IMR-90 (cell line): ENCODE data around the gene UVSSA. TPM values are rescaled to one million over a fixed set of nuclear protein-coding genes. Genes with fewer than 3 reads are reported as not detected.

ENCODE experiments used
- ATAC-seq: fragments of 200-7000 bp; cut with Tn5 transposase; 2 replicates; pipeline ENCODE4 v1.9.1; 2020; ENCODE audit warnings: low read depth, mild to moderate bottlenecking, moderate library complexity
- BruUV-seq: library from RNA; stranded (reverse); fragments of 400-500 nt; replicated peaks from 2 replicates; lab custom pipeline; 2021; lab: Mats Ljungman, UMichigan
- CTCF ChIA-PET: fragments of 300-600 bp; formaldehyde crosslinking; extraction: SDS; loops from one replicate; lab custom pipeline; 2021; ENCODE audit warnings: antibody characterized with exemption; lab: Yijun Ruan, JAX
- POLR2A ChIA-PET: fragments of 300-600 bp; sonication (Branson Sonifier 250); formaldehyde crosslinking; loops from one replicate; lab custom pipeline; 2022; ENCODE audit warnings: antibody characterized with exemption; ENCODE audit not compliant: unreplicated experiment; lab: Charles Lee
- DNase-seq: peaks from one replicate; pipeline ENCODE4 v3.0.0; 2013
- H2AFZ ChIP-seq: replicated peaks from 2 replicates; pipeline ENCODE3; 2013; ENCODE audit warnings: low read length, mild to moderate bottlenecking; ENCODE audit not compliant: poor library complexity
- H2AK5ac ChIP-seq: 2 replicates; pipeline ENCODE4 v1.6.1; 2013; ENCODE audit warnings: low read depth, low read length, inconsistent platforms
- H2AK9ac ChIP-seq: replicated peaks from 2 replicates; pipeline ENCODE3; 2013; ENCODE audit warnings: mild to moderate bottlenecking, low read depth, low read length, moderate library complexity; ENCODE audit not compliant: poor library complexity
- H2BK120ac ChIP-seq: 2 replicates; pipeline ENCODE4 v1.6.1; 2013; ENCODE audit warnings: low read depth, low read length, inconsistent platforms
- H2BK15ac ChIP-seq: 3 replicates; pipeline ENCODE4 v1.6.1; 2013; ENCODE audit warnings: low read depth, low read length, inconsistent platforms
- H2BK20ac ChIP-seq: 2 replicates; pipeline ENCODE4 v1.6.1; 2013; ENCODE audit warnings: low read depth, mild to moderate bottlenecking, inconsistent platforms, low read length, moderate library complexity
- H2BK5ac ChIP-seq: 2 replicates; pipeline ENCODE4 v1.6.1; 2013; ENCODE audit warnings: mild to moderate bottlenecking, low read depth, low read length, inconsistent platforms; ENCODE audit not compliant: poor library complexity, severe bottlenecking
- H3K14ac ChIP-seq: replicated peaks from 2 replicates; pipeline ENCODE4 v1.6.1; 2013; ENCODE audit warnings: low read depth, low read length, inconsistent platforms
- H3K18ac ChIP-seq: 2 replicates; pipeline ENCODE4 v1.6.1; 2013; ENCODE audit warnings: low read depth, low read length, control low read depth
- H3K23ac ChIP-seq: 2 replicates; pipeline ENCODE4 v1.6.1; 2013; ENCODE audit warnings: low read depth, low read length, inconsistent platforms
- H3K27ac ChIP-seq: 2 replicates; pipeline ENCODE4 v1.5.1; 2013; ENCODE audit warnings: mild to moderate bottlenecking, control low read depth, low read length; ENCODE audit not compliant: insufficient read depth
- H3K27me3 ChIP-seq: 2 replicates; pipeline ENCODE4 v1.6.1; 2013; ENCODE audit warnings: low read length; ENCODE audit not compliant: control insufficient read depth, insufficient read depth
- H3K36me3 ChIP-seq: 2 replicates; pipeline ENCODE4 v1.6.1; 2013; ENCODE audit warnings: low read length, mixed read lengths; ENCODE audit not compliant: control insufficient read depth, insufficient read depth
- H3K4ac ChIP-seq: 2 replicates; pipeline ENCODE4 v1.6.1; 2013; ENCODE audit warnings: low read depth, low read length, inconsistent platforms
- H3K4me1 ChIP-seq: 2 replicates; pipeline ENCODE4 v1.6.1; 2013; ENCODE audit warnings: low read length, mixed read lengths; ENCODE audit not compliant: control insufficient read depth, insufficient read depth
- H3K4me2 ChIP-seq: 2 replicates; pipeline ENCODE4 v1.6.1; 2013; ENCODE audit warnings: low read depth, mild to moderate bottlenecking, control low read depth, low read length, moderate library complexity
- H3K4me3 ChIP-seq: 2 replicates; pipeline ENCODE4 v1.5.1; 2013; ENCODE audit warnings: low read depth, mild to moderate bottlenecking, control low read depth, low read length, moderate library complexity; ENCODE audit not compliant: insufficient read depth
- H3K56ac ChIP-seq: 2 replicates; pipeline ENCODE4 v1.6.1; 2013; ENCODE audit warnings: low read length, inconsistent platforms; ENCODE audit not compliant: insufficient read depth; ENCODE audit errors: extremely low read depth
- H3K79me1 ChIP-seq, 2 experiments: 2 replicates each; pipeline ENCODE4 v1.6.1; 2013; ENCODE audit warnings: low read length in 2 of 2, inconsistent platforms in 1 of 2, low read depth in 1 of 2
- H3K9ac ChIP-seq: 2 replicates; pipeline ENCODE4 v1.6.1; 2013; ENCODE audit warnings: low read depth, low read length, control low read depth
- H3K9me1 ChIP-seq: 2 replicates; pipeline ENCODE4 v1.6.1; 2013; ENCODE audit warnings: low read length, inconsistent platforms; ENCODE audit not compliant: insufficient read depth
- H3K9me3 ChIP-seq: 2 replicates; pipeline ENCODE4 v1.6.1; 2013; ENCODE audit warnings: low read length; ENCODE audit not compliant: control insufficient read depth, insufficient read depth
- H4K20me1 ChIP-seq: 2 replicates; pipeline ENCODE4 v1.6.1; 2013; ENCODE audit warnings: low read length, inconsistent platforms; ENCODE audit not compliant: insufficient read depth
- H4K5ac ChIP-seq: 2 replicates; pipeline ENCODE4 v1.6.1; 2013; ENCODE audit warnings: mild to moderate bottlenecking, low read depth, low read length, control low read depth
- H4K8ac ChIP-seq, 2 experiments: 2 replicates each; pipeline ENCODE4 v1.6.1; 2013; ENCODE audit warnings: low read depth in 2 of 2, low read length in 2 of 2, control low read depth in 1 of 2, inconsistent platforms in 1 of 2
- H4K91ac ChIP-seq: 2 replicates; pipeline ENCODE4 v1.6.1; 2013; ENCODE audit warnings: low read depth, low read length, inconsistent platforms; ENCODE audit not compliant: insufficient read depth
- CHD1 ChIP-seq: IDR thresholded peaks from 2 replicates; pipeline ENCODE4 v1.6.1; 2012; ENCODE audit warnings: low read depth, low read length, improper control_type of control experiment
- POLR2A ChIP-seq: IDR thresholded peaks from 2 replicates; pipeline ENCODE4 v1.6.1; 2012; ENCODE audit warnings: mild to moderate bottlenecking, low read depth, low read length
- RCOR1 ChIP-seq: IDR thresholded peaks from 2 replicates; pipeline ENCODE4 v1.6.1; 2012; ENCODE audit warnings: mild to moderate bottlenecking, low read length, improper control_type of control experiment; ENCODE audit not compliant: insufficient replicate concordance
- SMC3 ChIP-seq: fragments of 150-350 bp; IDR thresholded peaks from 2 replicates; pipeline ENCODE4 v1.6.1; 2016; ENCODE audit warnings: low read depth, mild to moderate bottlenecking, antibody characterized with exemption, low read length, moderate library complexity
- WGBS, 2 experiments: methylation state at CpG; one replicate each; pipeline versions ENCODE4 v1.1.5 to v1.1.7; 2013; ENCODE audit warnings: missing lambda C conversion rate in 2 of 2; ENCODE audit not compliant: insufficient read length in 1 of 2; ENCODE audit errors: extremely low coverage in 2 of 2; 5-methylcytosine and 5-hydroxymethylcytosine counted together
- dilution Hi-C: fragments of 300-500 bp; cut with HindIII; formaldehyde crosslinking; loops from one replicate; pipeline ENCODE4 v1.14.3; 2018; ENCODE audit warnings: low sequenced_read_pairs; ENCODE audit not compliant: unreplicated experiment
- in situ Hi-C: fragments of 300-500 bp; cut with MboI; formaldehyde crosslinking; loops from 3 replicates; pipeline ENCODE4 v1.14.3; 2019; ENCODE audit warnings: low sequenced_read_pairs, inconsistent platforms, mixed read lengths
- intact Hi-C: fragments of 100-400 bp; cut with micrococcal nuclease; formaldehyde crosslinking; loops from 2 replicates; pipeline ENCODE4 v1.10.0; 2022
- polyA plus RNA-seq, 3 experiments: library from polyadenylated mRNA; depleted of rRNA; stranded (reverse); fragments of >200 nt; gene quantifications; 2 replicates each; pipeline ENCODE4 v1.2.3, GENCODE V29; 2012; ENCODE audit warnings: low replicate concordance in 1 of 3
- total RNA-seq: library from RNA; depleted of rRNA; stranded (reverse); fragments of >200 nt; gene quantifications from 2 replicates; pipeline ENCODE4 v1.2.3, GENCODE V29; 2012

UVSSA gene
- total and polyA plus RNA-seq, 2 of the 4 experiments (the other 2 are of a cell fraction) = 1.4 to 8.4 TPM

GRCh38 chr4:1332686-1333085, 14.3 kb upstream of the UVSSA start:
- H3K18ac ChIP-seq = no peak overlapping the region
- H3K4me3 ChIP-seq = no peak overlapping the region
- H3K4ac ChIP-seq = no peak overlapping the region
- no peak overlapping the region for H3K27ac ChIP-seq
- peaks cover 30 to 55% of the 10 kb centered on the region in 2 experiments for H3K79me1 ChIP-seq
- no TSS peak for BruUV-seq
- peaks cover 3% of the 10 kb centered on the region for H3K4me1 ChIP-seq
- WGBS, 2 experiments = 80% methylated on average over 1 of the region's 13 CpGs; no CpG with 5 or more reads in 1 of the 2 experiments
- no peak overlapping the region for H3K56ac ChIP-seq
- H2AFZ ChIP-seq = no peak overlapping the region
- dilution Hi-C loops (no loop called here), in situ Hi-C loops (no loop called here), intact Hi-C loops (no loop called here)
- no peak overlapping the region for H2BK120ac ChIP-seq
- no peak overlapping the region for H2BK5ac ChIP-seq
- H3K9me3 ChIP-seq = peaks cover 5% of the 10 kb centered on the region; the same call in 1 of the 2 replicates
- H3K14ac ChIP-seq = no peak overlapping the region
- H3K23ac ChIP-seq = no peak overlapping the region
- TF ChIP-seq POLR2A = no peak
- no peak for TF ChIP-seq SMC3
- no peak for TF ChIP-seq RCOR1
- no peak for TF ChIP-seq CHD1
- H3K4me2 ChIP-seq = no peak overlapping the region
- no peak overlapping the region for H2BK15ac ChIP-seq
- ChIA-PET CTCF (no interaction called here), POLR2A (no interaction called here)
- no peak overlapping the region for H4K91ac ChIP-seq
- H2AK9ac ChIP-seq = no peak overlapping the region
- H3K36me3 ChIP-seq = peaks cover 68% of the 10 kb centered on the region
- ATAC-seq = no peak
- H4K5ac ChIP-seq = no peak overlapping the region
- no peaks in the 10 kb centered on the region for H3K9me1 ChIP-seq
- no peak overlapping the region for H2AK5ac ChIP-seq
- no peak overlapping the region for H4K8ac ChIP-seq
- no peak overlapping the region for H3K9ac ChIP-seq
- DNase-seq = no peak
- H2BK20ac ChIP-seq = no peak overlapping the region
- no peaks in the 10 kb centered on the region for H3K27me3 ChIP-seq
- peaks cover 12% of the 10 kb centered on the region for H4K20me1 ChIP-seq
